MV-4-11 (cell line): Measurements from ENCODE around the gene PLEKHS1.
A peak's percentile ranks its signal among the peaks of the same experiment; 100 is the strongest.
"Not testable (repeated sequence)": the region's sequence is repeated elsewhere in the genome, so short reads cannot be mapped to it uniquely, and the experiment has no call there.

Source experiments
- DNase-seq: peaks from one replicate; lab custom pipeline; 2025; lab: John Stamatoyannopoulos, UW

The PLEKHS1 gene

GRCh38 chr10:113742466-113742865 lies 9.0 kb upstream of the PLEKHS1 start:
- DNase-seq: no peak

GRCh38 chr10:113743594-113743993 lies 7.9 kb upstream of the PLEKHS1 start:
- DNase-seq: no peak

GRCh38 chr10:113745374-113745773 lies 6.1 kb upstream of the PLEKHS1 start:
- no peak for DNase-seq

- DNase-seq: no peak
Observed at GRCh38 chr10:113746217-113746957, 5.1 kb upstream of the PLEKHS1 start.

- no peak for DNase-seq
Observed at GRCh38 chr10:113752553-113752952, 1.1 kb downstream of the PLEKHS1 start.

- DNase-seq: no peak
Observed at GRCh38 chr10:113753020-113753692, 1.7 kb downstream of the PLEKHS1 start.

- no peak for DNase-seq
Observed at GRCh38 chr10:113754125-113754524, 2.6 kb downstream of the PLEKHS1 start.

GRCh38 chr10:113754768-113755167 lies 3.3 kb downstream of the PLEKHS1 start:
- no peak for DNase-seq

GRCh38 chr10:113756940-113757543 lies 5.6 kb downstream of the PLEKHS1 start:
- no peak for DNase-seq

- no peak for DNase-seq
Observed at GRCh38 chr10:113762083-113762482, 10.6 kb downstream of the PLEKHS1 start.

GRCh38 chr10:113764582-113764981 lies 13.1 kb downstream of the PLEKHS1 start:
- DNase-seq: no peak

GRCh38 chr10:113765910-113766309 lies 14.4 kb downstream of the PLEKHS1 start:
- no peak for DNase-seq

GRCh38 chr10:113767222-113767621 lies 15.7 kb downstream of the PLEKHS1 start:
- no peak for DNase-seq

GRCh38 chr10:113770346-113770745 lies 18.9 kb downstream of the PLEKHS1 start:
- no peak for DNase-seq

GRCh38 chr10:113771131-113771530 lies 19.6 kb downstream of the PLEKHS1 start:
- DNase-seq: not testable (repeated sequence)

GRCh38 chr10:113775686-113776294 lies 24.3 kb downstream of the PLEKHS1 start:
- DNase-seq: no peak

GRCh38 chr10:113776553-113776952 lies 25.1 kb downstream of the PLEKHS1 start:
- DNase-seq: no peak

GRCh38 chr10:113780681-113781250 lies 29.3 kb downstream of the PLEKHS1 start:
- no peak for DNase-seq

- no peak for DNase-seq
Observed at GRCh38 chr10:113782367-113782766, 30.9 kb downstream of the PLEKHS1 start.

GRCh38 chr10:113782986-113783704 lies 31.7 kb downstream of the PLEKHS1 start:
- no peak for DNase-seq

- peak; percentile 80 for DNase-seq
Observed at GRCh38 chr10:113788604-113789083, 37.2 kb downstream of the PLEKHS1 start.

GRCh38 chr10:113791691-113792090 lies 40.2 kb downstream of the PLEKHS1 start:
- DNase-seq: no peak
